Stimulated activated memory B cell treated with anti-CD40 and anti-IgM and Interleukin-4, amounts not matched to agents 10 μg/mL and 1 μg/mL and 100 μg/mL, for 72 hours (primary cell): ENCODE measurements around the gene RPLP2.

Source experiments
- ATAC-seq: fragments of 150-1000 bp; cut with Tn5 transposase; 2 replicates; pipeline ENCODE4 v1.10.0; 2021
- H3K27ac Mint-ChIP-seq: one replicate; pipeline ENCODE4 v1.8.0; 2022; ENCODE audit warnings: mild to moderate bottlenecking, mixed read lengths
- H3K27me3 Mint-ChIP-seq: one replicate; pipeline ENCODE4 v1.8.0; 2022; ENCODE audit warnings: mixed read lengths
- H3K36me3 Mint-ChIP-seq: one replicate; pipeline ENCODE4 v1.8.0; 2022; ENCODE audit warnings: mixed read lengths
- H3K4me1 Mint-ChIP-seq: one replicate; pipeline ENCODE4 v1.8.0; 2022; ENCODE audit warnings: mixed read lengths
- H3K4me3 Mint-ChIP-seq: one replicate; pipeline ENCODE4 v1.8.0; 2022; ENCODE audit warnings: mild to moderate bottlenecking, moderate library complexity, mixed read lengths
- H3K9me3 Mint-ChIP-seq: one replicate; pipeline ENCODE4 v1.8.0; 2022; ENCODE audit warnings: mixed read lengths

Gene RPLP2

DNA sequence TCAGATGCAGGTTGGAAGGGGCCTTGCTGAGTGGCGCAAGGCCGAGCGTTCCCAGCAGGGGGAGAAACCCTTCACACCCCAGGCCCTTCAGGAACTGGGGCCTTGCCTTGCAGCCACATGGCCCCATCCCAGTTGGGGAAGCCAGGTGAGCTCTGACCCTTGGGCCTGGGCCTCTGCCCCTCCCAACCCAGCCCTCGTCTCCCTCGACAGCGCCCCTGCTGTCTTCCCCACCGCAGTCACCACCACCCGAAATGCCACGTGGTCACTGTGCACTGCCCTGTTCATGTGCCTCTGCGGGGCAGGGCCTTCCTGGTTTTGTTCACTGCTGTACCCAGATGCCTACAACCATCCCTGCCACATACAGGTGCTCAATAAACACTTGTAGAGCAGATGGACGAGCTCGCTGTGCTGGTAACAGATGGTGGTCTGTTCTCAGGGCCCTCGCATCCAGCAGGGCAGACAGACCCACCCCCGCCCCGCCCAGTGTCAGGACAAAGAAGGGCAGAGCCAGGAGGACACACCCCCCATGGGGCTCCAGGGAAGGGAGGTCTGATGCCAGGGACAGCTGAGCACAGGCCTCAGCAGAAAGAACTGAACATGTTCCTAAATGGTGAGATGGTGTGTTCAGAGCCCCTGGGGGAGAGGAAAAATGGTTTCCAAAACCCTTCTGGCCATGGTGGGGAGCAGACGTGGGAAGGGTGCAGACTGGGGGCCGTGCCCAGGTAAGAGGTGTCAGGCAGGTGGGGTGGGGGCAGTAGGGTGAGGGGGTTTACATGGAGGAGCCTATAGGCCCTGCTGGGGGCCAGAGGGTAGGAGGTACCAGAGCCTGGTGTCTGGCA, 28.9 kb downstream of the RPLP2 start:
- H3K27ac Mint-ChIP-seq: no peak overlapping the region
- H3K4me3 Mint-ChIP-seq: no peak overlapping the region
- peaks cover 14% of the 10 kb centered on the region for H3K36me3 Mint-ChIP-seq

DNA sequence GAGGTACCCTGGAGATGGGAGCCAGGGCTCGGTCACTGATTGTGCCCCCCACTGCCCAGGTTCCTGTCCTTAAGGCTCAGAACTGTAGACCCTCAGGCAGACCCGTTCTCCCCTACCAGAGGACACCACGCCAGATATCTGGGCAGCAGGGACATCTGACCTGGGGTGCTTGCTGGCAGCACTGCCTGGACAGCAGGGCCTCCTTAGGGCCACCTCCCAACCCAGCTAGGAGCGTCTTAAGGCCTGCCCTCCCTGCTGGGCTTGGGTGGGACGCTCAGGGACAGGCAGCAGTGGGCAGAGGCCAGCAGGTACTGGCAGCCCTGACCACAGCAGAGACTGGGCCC, 29.5 kb downstream of the RPLP2 start:
- peaks cover 14% of the 10 kb centered on the region for H3K36me3 Mint-ChIP-seq
- H3K4me1 Mint-ChIP-seq: peaks cover 41% of the 10 kb centered on the region

More for the DNA sequence above, 28.9 kb downstream of the RPLP2 start:
- Mint-ChIP-seq H3K4me1 (peaks cover 43% of the 10 kb centered on the region), H3K27me3 (peaks cover 6% of the 10 kb centered on the region), H3K9me3 (no peaks in the 10 kb centered on the region)
- ATAC-seq: no peak

DNA sequence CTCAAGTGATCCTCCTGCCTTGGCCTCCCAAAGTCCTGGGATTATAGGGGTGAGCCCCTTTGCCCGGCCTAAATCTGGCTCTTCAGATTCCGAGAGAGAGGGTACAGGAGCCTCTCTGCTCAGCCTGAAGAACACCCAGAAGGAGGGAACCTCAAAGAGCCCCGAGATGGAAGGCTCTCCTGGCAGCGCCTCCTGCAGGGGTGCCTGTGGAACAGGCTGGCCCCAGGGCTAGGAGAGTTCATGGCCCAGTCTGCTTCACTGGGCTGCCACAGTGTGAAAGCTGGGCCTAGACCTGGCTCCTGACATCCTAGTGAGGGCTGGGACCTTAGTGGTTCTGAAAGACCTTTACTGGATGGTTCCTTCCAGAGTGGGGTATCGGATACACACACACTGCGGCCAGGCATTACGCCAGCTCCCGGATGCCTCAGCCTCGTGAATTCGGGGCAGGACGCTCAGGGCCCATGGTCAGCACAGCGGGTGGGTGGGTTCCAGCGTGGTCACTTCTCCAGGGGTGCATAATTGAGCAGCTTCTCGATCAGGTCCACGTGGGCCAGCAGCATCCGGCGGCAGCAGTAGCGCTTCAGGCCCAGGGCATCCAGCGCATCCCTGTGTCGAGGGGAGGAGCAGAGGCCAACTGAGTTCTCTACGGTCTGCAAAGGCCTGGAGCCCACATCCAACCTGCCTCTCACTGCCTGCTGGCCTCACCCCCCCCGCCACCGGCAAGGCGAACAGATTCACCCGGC, 30.3 kb downstream of the RPLP2 start:
- peaks cover 14% of the 10 kb centered on the region for H3K36me3 Mint-ChIP-seq
- H3K4me1 Mint-ChIP-seq: peaks cover 43% of the 10 kb centered on the region
- no peak for ATAC-seq
- peak overlapping the region; percentile 89 for H3K4me3 Mint-ChIP-seq
- H3K27me3 Mint-ChIP-seq: peaks cover 19% of the 10 kb centered on the region
- peak overlapping the region; percentile 84 for H3K27ac Mint-ChIP-seq
- H3K9me3 Mint-ChIP-seq: no peaks in the 10 kb centered on the region

More for the DNA sequence above, 29.5 kb downstream of the RPLP2 start:
- no peak overlapping the region for H3K4me3 Mint-ChIP-seq
- no peak overlapping the region for H3K27ac Mint-ChIP-seq
- no peak for ATAC-seq
- peaks cover 12% of the 10 kb centered on the region for H3K27me3 Mint-ChIP-seq
- H3K9me3 Mint-ChIP-seq: no peaks in the 10 kb centered on the region

- peaks cover 45% of the 10 kb centered on the region for H3K4me1 Mint-ChIP-seq
- peaks cover 14% of the 10 kb centered on the region for H3K36me3 Mint-ChIP-seq
- peaks cover 23% of the 10 kb centered on the region for H3K27me3 Mint-ChIP-seq
- peak; percentile 52 for ATAC-seq
- H3K9me3 Mint-ChIP-seq: no peaks in the 10 kb centered on the region
- peak overlapping the region; percentile 89 for H3K4me3 Mint-ChIP-seq
- peak overlapping the region; percentile 84 for H3K27ac Mint-ChIP-seq
These were observed 32.2 kb downstream of the RPLP2 start for GRCh38 chr11:841981-842369.

DNA sequence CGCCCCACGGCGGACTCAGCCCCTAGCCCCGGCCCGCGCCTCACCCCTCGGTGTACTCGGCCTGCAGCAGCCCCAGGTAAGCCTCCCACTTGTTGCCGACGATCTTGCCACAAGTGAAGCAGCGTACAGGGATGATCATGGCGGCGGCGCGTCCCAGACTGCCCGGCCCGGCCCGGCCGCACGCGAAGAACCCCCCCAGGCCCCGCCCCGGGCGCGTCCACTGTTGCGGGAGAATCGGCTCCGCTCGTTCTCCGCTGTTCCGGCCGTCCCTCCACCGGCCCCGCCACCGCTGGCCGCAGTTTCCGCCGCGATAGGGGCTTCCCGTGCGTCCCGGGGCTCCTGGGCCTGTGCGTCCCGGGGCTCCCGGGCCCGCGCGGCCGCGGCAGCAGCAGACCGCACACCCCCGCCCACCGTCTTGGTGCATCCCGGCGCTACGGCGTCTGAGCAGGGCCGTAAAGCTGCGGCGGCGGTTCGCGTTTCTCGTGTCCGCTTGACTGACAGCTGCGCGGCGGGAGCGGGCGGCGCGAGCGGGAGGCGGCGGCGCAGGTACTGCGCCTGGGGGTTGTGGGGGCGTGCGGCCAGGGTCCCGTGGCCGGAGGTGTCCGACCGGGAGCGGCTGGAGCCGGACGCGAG, 32.7 kb downstream of the RPLP2 start, which contains the start of the genes POLR2L and TSPAN4:
POLR2L (minus strand) TSS at position 160 of the 633 bp plus-strand sequence; CDS start at position 139, 21 bp downstream.
TSPAN4 (plus strand) TSS at position 483 of the 633 bp plus-strand sequence. CDS start 7,453 bp downstream, outside the sequence.
- peak; percentile 86 for ATAC-seq
- Mint-ChIP-seq H3K9me3 (no peaks in the 10 kb centered on the region), H3K36me3 (peaks cover 11% of the 10 kb centered on the region), H3K4me1 (peaks cover 42% of the 10 kb centered on the region), H3K4me3 (peak within 1 kb of the TSS; percentile 89), H3K27me3 (peaks cover 23% of the 10 kb centered on the region), H3K27ac (peak within 1 kb of the TSS; percentile 84)

DNA sequence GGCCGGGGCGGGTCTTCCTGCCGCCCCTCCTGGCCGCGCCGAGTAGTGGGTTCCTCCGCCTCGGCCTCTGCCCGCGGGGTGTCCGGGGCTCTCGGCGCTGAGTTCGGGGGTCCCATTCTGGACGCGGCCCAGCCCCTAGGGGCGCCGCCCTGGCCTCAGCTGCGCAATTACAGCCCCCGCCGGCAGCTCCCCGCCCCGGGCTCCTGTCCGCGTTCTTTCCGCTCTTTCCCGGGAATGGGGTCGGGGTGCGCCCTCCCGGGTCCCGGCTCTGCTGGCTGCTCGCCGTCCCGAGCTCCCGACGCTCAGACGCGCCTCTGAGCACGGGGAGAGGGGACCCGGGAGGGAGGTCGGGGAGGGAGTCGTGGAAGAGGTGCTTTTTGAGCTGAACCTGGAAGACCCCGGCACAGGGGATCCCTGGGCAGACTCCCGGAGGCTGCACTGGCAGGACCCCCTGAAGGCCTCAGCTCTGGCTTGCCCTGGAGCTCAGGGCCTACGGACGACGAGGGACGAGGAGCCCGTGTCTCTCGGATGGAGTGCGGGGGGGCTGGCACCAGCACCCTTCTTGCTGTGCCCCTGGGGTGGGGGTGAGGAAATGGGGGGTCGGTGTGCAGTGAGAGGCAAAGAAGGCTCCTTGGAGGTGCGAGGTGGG, 33.4 kb downstream of the RPLP2 start:
- ATAC-seq: peak; percentile 1
- no peaks in the 10 kb centered on the region for H3K9me3 Mint-ChIP-seq
- H3K36me3 Mint-ChIP-seq: peaks cover 6% of the 10 kb centered on the region
- peaks cover 38% of the 10 kb centered on the region for H3K4me1 Mint-ChIP-seq
- H3K4me3 Mint-ChIP-seq: peak overlapping the region; percentile 89
- H3K27ac Mint-ChIP-seq: peak overlapping the region; percentile 59
- H3K27me3 Mint-ChIP-seq: peaks cover 25% of the 10 kb centered on the region

DNA sequence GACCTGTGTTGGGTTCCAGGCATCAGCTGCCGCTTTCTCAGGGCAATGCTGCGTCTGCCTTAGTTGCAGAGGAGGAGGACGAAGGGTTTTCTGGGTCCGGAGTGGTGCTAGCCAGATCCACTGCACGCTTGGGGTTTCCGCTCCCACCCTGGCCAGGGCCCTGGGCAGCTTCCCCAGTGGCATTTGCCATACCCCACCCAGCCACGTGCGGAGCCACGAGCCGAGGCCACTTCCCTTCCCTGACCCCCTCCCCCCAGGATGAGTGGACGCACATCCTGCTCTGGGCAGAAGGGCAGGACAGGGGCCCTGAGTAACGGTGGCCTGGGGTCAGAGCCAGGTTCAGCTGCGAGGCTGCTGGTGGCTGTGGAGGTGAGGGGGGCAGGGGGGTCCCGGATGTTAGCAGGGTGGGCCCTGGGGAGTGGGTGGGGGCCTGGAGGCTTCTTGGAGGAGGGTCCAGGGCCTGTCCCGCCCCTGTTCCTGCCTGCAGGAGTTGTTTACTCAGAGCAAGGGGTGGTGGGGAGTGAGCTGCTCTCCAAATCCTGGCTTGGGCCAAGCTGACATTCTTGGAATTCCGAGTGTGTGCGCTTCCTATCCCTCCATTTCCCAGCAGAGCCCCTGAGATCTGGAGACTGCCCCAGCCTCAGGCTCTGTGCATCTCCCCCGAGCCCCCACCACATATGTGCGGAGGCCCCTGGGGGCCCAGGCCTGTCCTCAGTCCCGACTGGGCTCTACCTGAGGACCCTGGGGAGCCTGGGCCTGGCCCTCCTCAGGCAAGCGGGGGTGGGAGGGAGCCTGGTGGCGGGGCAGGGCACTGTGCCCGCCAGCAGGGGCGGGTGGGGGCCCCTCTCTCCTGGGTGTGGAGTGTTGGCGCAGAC, 34.3 kb downstream of the RPLP2 start:
- H3K27ac Mint-ChIP-seq: peak overlapping the region; percentile 59
- peaks cover 33% of the 10 kb centered on the region for H3K27me3 Mint-ChIP-seq
- H3K4me1 Mint-ChIP-seq: peaks cover 40% of the 10 kb centered on the region
- peaks cover under 1% of the 10 kb centered on the region for H3K36me3 Mint-ChIP-seq
- H3K9me3 Mint-ChIP-seq: no peaks in the 10 kb centered on the region
- peak overlapping the region; percentile 89 for H3K4me3 Mint-ChIP-seq
- ATAC-seq: no peak

GRCh38 chr11:844693-845644, 35.2 kb downstream of the RPLP2 start:
- Mint-ChIP-seq H3K27me3 (peaks cover 38% of the 10 kb centered on the region), H3K27ac (no peak overlapping the region)

GRCh38 chr11:845872-846495, 36.2 kb downstream of the RPLP2 start:
- Mint-ChIP-seq H3K4me3 (no peak overlapping the region), H3K9me3 (no peaks in the 10 kb centered on the region), H3K27me3 (peaks cover 44% of the 10 kb centered on the region), H3K4me1 (peaks cover 35% of the 10 kb centered on the region), H3K27ac (no peak overlapping the region), H3K36me3 (no peaks in the 10 kb centered on the region)
- ATAC-seq: no peak

More at GRCh38 chr11:844693-845644, 35.2 kb downstream of the RPLP2 start:
- peaks cover 44% of the 10 kb centered on the region for H3K4me1 Mint-ChIP-seq
- no peaks in the 10 kb centered on the region for H3K9me3 Mint-ChIP-seq
- no peak for ATAC-seq
- H3K36me3 Mint-ChIP-seq: no peaks in the 10 kb centered on the region
- H3K4me3 Mint-ChIP-seq: no peak overlapping the region

- Mint-ChIP-seq H3K4me3 (no peak overlapping the region), H3K36me3 (no peaks in the 10 kb centered on the region), H3K27ac (no peak overlapping the region)
These were observed 36.8 kb downstream of the RPLP2 start for GRCh38 chr11:846496-847098.

GRCh38 chr11:847876-848275, 38.1 kb downstream of the RPLP2 start:
- H3K36me3 Mint-ChIP-seq: no peaks in the 10 kb centered on the region
- ATAC-seq: no peak
- peaks cover 56% of the 10 kb centered on the region for H3K27me3 Mint-ChIP-seq
- no peaks in the 10 kb centered on the region for H3K9me3 Mint-ChIP-seq
- no peak overlapping the region for H3K27ac Mint-ChIP-seq
- H3K4me1 Mint-ChIP-seq: peaks cover 28% of the 10 kb centered on the region
- H3K4me3 Mint-ChIP-seq: no peak overlapping the region

More at GRCh38 chr11:846496-847098, 36.8 kb downstream of the RPLP2 start:
- no peak for ATAC-seq
- no peaks in the 10 kb centered on the region for H3K9me3 Mint-ChIP-seq
- peaks cover 48% of the 10 kb centered on the region for H3K27me3 Mint-ChIP-seq
- peaks cover 29% of the 10 kb centered on the region for H3K4me1 Mint-ChIP-seq

DNA sequence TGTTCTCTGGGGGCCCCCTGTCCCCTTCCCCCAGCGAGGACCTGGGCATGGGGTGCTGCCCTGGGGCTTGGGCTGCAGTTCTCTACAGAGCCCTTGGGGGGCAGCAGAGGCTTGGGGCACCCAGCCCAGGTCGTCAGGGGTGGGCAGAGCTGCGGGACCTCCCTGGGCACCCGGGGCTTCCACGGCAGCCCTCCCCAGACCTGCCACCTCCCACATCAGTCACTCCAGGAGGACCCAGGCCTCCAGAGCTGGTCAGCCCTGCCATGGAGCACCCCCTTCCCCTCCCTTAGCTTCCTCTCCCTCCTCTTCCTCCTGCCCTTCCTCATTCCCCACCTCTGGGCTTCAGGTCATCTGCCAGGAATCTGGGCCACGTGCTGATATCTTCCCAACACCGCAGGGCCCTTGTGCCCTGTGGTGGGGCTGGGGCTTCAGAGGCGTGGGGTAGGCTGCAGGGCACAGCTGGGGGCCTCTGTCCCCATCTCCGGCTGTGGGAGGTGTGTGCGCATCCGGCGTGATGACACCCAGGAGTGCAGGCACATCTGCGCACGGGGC, 38.7 kb downstream of the RPLP2 start:
- H3K4me1 Mint-ChIP-seq: peaks cover 25% of the 10 kb centered on the region
- no peaks in the 10 kb centered on the region for H3K36me3 Mint-ChIP-seq
- H3K9me3 Mint-ChIP-seq: no peaks in the 10 kb centered on the region
- peaks cover 57% of the 10 kb centered on the region for H3K27me3 Mint-ChIP-seq
- no peak overlapping the region for H3K27ac Mint-ChIP-seq
- H3K4me3 Mint-ChIP-seq: peak overlapping the region; percentile 43
- peak; percentile 67 for ATAC-seq
